Keratinocyte (primary cell): ENCODE data around the gene PLPPR1. TPM values are rescaled to one million over a fixed set of nuclear protein-coding genes. Genes with fewer than 3 reads are reported as not detected.

ENCODE experiments used
- DNase-seq: peaks from one replicate; pipeline ENCODE4 v3.0.0-alpha.2; 2011; ENCODE audit warnings: low read depth, missing footprints, low spot score
- FAIRE-seq: peaks from 2 replicates; lab custom pipeline; 2011; peaks lifted over from hg19 to GRCh38; lab: Jason Lieb, UNC
- H2AFZ ChIP-seq: 2 replicates; pipeline ENCODE4 v1.6.0; 2012; ENCODE audit warnings: low read length, control low read depth, inconsistent platforms; ENCODE audit not compliant: control insufficient read depth
- H3K27ac ChIP-seq: 2 replicates; pipeline ENCODE4 v1.5.1; 2011; ENCODE audit warnings: low read length; ENCODE audit not compliant: control insufficient read depth, insufficient read depth
- H3K27me3 ChIP-seq: 3 replicates; pipeline ENCODE4 v1.6.0; 2011; ENCODE audit warnings: low read length; ENCODE audit not compliant: control insufficient read depth, insufficient read depth; ENCODE audit errors: extremely low read depth
- H3K36me3 ChIP-seq, 2 experiments: 2 replicates in 1 of 2; 3 replicates in 1 of 2; pipeline ENCODE4 v1.5.1; 2011; ENCODE audit warnings: low read length in 2 of 2, mild to moderate bottlenecking in 1 of 2; ENCODE audit not compliant: control insufficient read depth in 2 of 2, insufficient read depth in 2 of 2; ENCODE audit errors: extremely low read depth in 1 of 2
- H3K4me1 ChIP-seq: 3 replicates; pipeline ENCODE4 v1.5.1; 2011; ENCODE audit warnings: low read length; ENCODE audit not compliant: control insufficient read depth, insufficient read depth; ENCODE audit errors: extremely low read depth
- H3K4me2 ChIP-seq: 3 replicates; pipeline ENCODE4 v1.6.0; 2011; ENCODE audit warnings: low read depth, low read length; ENCODE audit not compliant: control insufficient read depth, insufficient read depth; ENCODE audit errors: extremely low read depth
- H3K4me3 ChIP-seq, 3 experiments: fragments of 200-600 bp in 1 of 3; sonication (generic) in 1 of 3; 2 replicates in 2 of 3; 3 replicates in 1 of 3; pipeline ENCODE4 v1.5.1; 2011 to 2016; ENCODE audit warnings: low read length in 3 of 3, mild to moderate bottlenecking in 3 of 3, control low read depth in 2 of 3, inconsistent platforms in 1 of 3, low read depth in 1 of 3, mixed read lengths in 1 of 3, mixed run types in 1 of 3, moderate library complexity in 1 of 3; ENCODE audit not compliant: control insufficient read depth in 2 of 3, insufficient read depth in 2 of 3; ENCODE audit errors: extremely low read depth in 1 of 3
- H3K79me2 ChIP-seq: 2 replicates; pipeline ENCODE4 v1.6.0; 2012; ENCODE audit warnings: low read length; ENCODE audit not compliant: control insufficient read depth, insufficient read depth
- H3K9ac ChIP-seq: 3 replicates; pipeline ENCODE4 v1.6.0; 2011; ENCODE audit warnings: low read length; ENCODE audit not compliant: control insufficient read depth, insufficient read depth; ENCODE audit errors: extremely low read depth
- H3K9me1 ChIP-seq: 3 replicates; pipeline ENCODE4 v1.6.0; 2011; ENCODE audit warnings: low read length; ENCODE audit not compliant: control insufficient read depth, insufficient read depth; ENCODE audit errors: extremely low read depth
- H3K9me3 ChIP-seq: 2 replicates; pipeline ENCODE4 v1.5.1; 2012; ENCODE audit warnings: low read depth, low read length; ENCODE audit not compliant: control insufficient read depth
- H4K20me1 ChIP-seq: 3 replicates; pipeline ENCODE4 v1.6.0; 2011; ENCODE audit warnings: low read length; ENCODE audit not compliant: control insufficient read depth, insufficient read depth; ENCODE audit errors: extremely low read depth
- EZH2 ChIP-seq: IDR thresholded peaks from one replicate; pipeline ENCODE4 v1.6.1; 2012; ENCODE audit warnings: inconsistent platforms, mild to moderate bottlenecking, low read length, moderate library complexity
- dilution Hi-C: fragments of 300-500 bp; cut with MboI; formaldehyde crosslinking; loops from one replicate; pipeline ENCODE4 v1.7.0; 2020; ENCODE audit warnings: low sequenced_read_pairs; ENCODE audit not compliant: extremely low pct_ligation_motif_present
- polyA plus RNA-seq, 5 experiments: library from polyadenylated mRNA; depleted of rRNA in 3 of 5; stranded (reverse) in 3 of 5; stranded (forward) in 1 of 5; unstranded in 1 of 5; fragments of >200 nt; gene quantifications; 1 replicate in 1 of 5; 2 replicates in 3 of 5; 3 replicates in 1 of 5; pipeline versions ENCODE4 v1.2.1 to v1.2.3, GENCODE V29; 2011 to 2012; ENCODE audit warnings: missing spikeins in 2 of 5, low read depth in 1 of 5, low replicate concordance in 1 of 5
- TF ChIP-seq, protein P1 (sequence below), 3 experiments: IDR thresholded peaks in 1 of 3; conservative IDR thresholded peaks in 1 of 3; optimal IDR thresholded peaks in 1 of 3; 2 replicates in 2 of 3; 3 replicates in 1 of 3; pipeline versions ENCODE3 to v1.5.1; 2011; ENCODE audit warnings: low read length in 3 of 3, mild to moderate bottlenecking in 3 of 3, moderate library complexity in 2 of 3, control low read depth in 1 of 3, inconsistent platforms in 1 of 3; ENCODE audit not compliant: insufficient read depth in 2 of 3; ENCODE audit errors: extremely low read depth in 1 of 3

Gene PLPPR1
- polyA plus RNA-seq, 1 donor (not counting 4 experiments of a cell fraction or from before 2014, with no cell fraction given) = not detected

GRCh38 chr9:101264727-101265126 lies 236.2 kb downstream of the PLPPR1 start:
- TF ChIP-seq EZH2 = no peak
- TF ChIP-seq, protein P1, sequence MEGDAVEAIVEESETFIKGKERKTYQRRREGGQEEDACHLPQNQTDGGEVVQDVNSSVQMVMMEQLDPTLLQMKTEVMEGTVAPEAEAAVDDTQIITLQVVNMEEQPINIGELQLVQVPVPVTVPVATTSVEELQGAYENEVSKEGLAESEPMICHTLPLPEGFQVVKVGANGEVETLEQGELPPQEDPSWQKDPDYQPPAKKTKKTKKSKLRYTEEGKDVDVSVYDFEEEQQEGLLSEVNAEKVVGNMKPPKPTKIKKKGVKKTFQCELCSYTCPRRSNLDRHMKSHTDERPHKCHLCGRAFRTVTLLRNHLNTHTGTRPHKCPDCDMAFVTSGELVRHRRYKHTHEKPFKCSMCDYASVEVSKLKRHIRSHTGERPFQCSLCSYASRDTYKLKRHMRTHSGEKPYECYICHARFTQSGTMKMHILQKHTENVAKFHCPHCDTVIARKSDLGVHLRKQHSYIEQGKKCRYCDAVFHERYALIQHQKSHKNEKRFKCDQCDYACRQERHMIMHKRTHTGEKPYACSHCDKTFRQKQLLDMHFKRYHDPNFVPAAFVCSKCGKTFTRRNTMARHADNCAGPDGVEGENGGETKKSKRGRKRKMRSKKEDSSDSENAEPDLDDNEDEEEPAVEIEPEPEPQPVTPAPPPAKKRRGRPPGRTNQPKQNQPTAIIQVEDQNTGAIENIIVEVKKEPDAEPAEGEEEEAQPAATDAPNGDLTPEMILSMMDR (optimal IDR thresholded peaks at IDR 0.05 in 1 of 3, IDR thresholded peaks at IDR 0.05 in 1 of 3, conservative IDR thresholded peaks at IDR 0.05 in 1 of 3; ENCODE audit: extremely low read depth in 1 of 3, insufficient read depth in 2 of 3, low read length in 3 of 3) = no peak
- dilution Hi-C loops = no loop called here
- no peak for FAIRE-seq

GRCh38 chr9:101265261-101265660 lies 236.7 kb downstream of the PLPPR1 start:
- Histone ChIP-seq H3K9me3 (no peaks in the 10 kb centered on the region), H3K36me3 (no peaks in the 10 kb centered on the region), H3K4me3 (no peak overlapping the region), H2AFZ (no peak overlapping the region), H3K4me2 (no peak overlapping the region), H3K9me1 (no peaks in the 10 kb centered on the region), H3K79me2 (no peaks in the 10 kb centered on the region), H4K20me1 (no peaks in the 10 kb centered on the region), H3K27ac (no peak overlapping the region), H3K27me3 (no peaks in the 10 kb centered on the region), H3K9ac (no peak overlapping the region), H3K4me1 (no peaks in the 10 kb centered on the region)
- FAIRE-seq (no peak), DNase-seq (no peak)
- dilution Hi-C loops = no loop called here
- TF ChIP-seq EZH2 = no peak
- TF ChIP-seq, protein P1 (optimal IDR thresholded peaks at IDR 0.05 in 1 of 3, IDR thresholded peaks at IDR 0.05 in 1 of 3, conservative IDR thresholded peaks at IDR 0.05 in 1 of 3; ENCODE audit: extremely low read depth in 1 of 3, insufficient read depth in 2 of 3, low read length in 3 of 3) = no peak

More at GRCh38 chr9:101264727-101265126, 236.2 kb downstream of the PLPPR1 start:
- Histone ChIP-seq H3K4me1 (no peaks in the 10 kb centered on the region), H3K36me3 (no peaks in the 10 kb centered on the region), H4K20me1 (no peaks in the 10 kb centered on the region), H3K79me2 (no peaks in the 10 kb centered on the region), H3K4me3 (no peak overlapping the region), H3K9me1 (no peaks in the 10 kb centered on the region), H3K27me3 (no peaks in the 10 kb centered on the region), H3K4me2 (no peak overlapping the region), H3K9ac (no peak overlapping the region), H2AFZ (no peak overlapping the region), H3K27ac (no peak overlapping the region), H3K9me3 (no peaks in the 10 kb centered on the region)
- DNase-seq = no peak
